ENCODE results near the gene ADTRP.

ADTRP gene

GRCh38 chr6:11712760-11713159, 65.8 kb downstream of the ADTRP start:
- ATAC-seq (replicated peaks) (no peak), DNase-seq (no peak)
- Mint-ChIP-seq H3K4me1 (ENCODE audit: low read depth in 2 of 2) (peaks cover 7 to 26% of the 10 kb centered on the region in 2 donors), H3K9me3 (no peaks in the 10 kb centered on the region), H3K27me3 (peaks cover 17 to 18% of the 10 kb centered on the region in 2 donors), H3K27ac (peak overlapping the region in 1 of 2 donors; percentile 19), H3K36me3 (ENCODE audit: insufficient read depth) (no peaks in the 10 kb centered on the region), H3K4me3 (no peak overlapping the region)

- Mint-ChIP-seq H3K9me3 (no peaks in the 10 kb centered on the region), H3K27ac (peak overlapping the region in 1 of 2 donors; percentile 19), H3K27me3 (peaks cover 12 to 17% of the 10 kb centered on the region in 2 donors), H3K4me3 (no peak overlapping the region), H3K36me3 (ENCODE audit: insufficient read depth) (no peaks in the 10 kb centered on the region), H3K4me1 (ENCODE audit: low read depth in 2 of 2) (peaks cover 7 to 26% of the 10 kb centered on the region in 2 donors)
- ATAC-seq (replicated peaks) (no peak), DNase-seq (no peak)
Observed at GRCh38 chr6:11711984-11712711, 66.5 kb downstream of the ADTRP start.

DNA sequence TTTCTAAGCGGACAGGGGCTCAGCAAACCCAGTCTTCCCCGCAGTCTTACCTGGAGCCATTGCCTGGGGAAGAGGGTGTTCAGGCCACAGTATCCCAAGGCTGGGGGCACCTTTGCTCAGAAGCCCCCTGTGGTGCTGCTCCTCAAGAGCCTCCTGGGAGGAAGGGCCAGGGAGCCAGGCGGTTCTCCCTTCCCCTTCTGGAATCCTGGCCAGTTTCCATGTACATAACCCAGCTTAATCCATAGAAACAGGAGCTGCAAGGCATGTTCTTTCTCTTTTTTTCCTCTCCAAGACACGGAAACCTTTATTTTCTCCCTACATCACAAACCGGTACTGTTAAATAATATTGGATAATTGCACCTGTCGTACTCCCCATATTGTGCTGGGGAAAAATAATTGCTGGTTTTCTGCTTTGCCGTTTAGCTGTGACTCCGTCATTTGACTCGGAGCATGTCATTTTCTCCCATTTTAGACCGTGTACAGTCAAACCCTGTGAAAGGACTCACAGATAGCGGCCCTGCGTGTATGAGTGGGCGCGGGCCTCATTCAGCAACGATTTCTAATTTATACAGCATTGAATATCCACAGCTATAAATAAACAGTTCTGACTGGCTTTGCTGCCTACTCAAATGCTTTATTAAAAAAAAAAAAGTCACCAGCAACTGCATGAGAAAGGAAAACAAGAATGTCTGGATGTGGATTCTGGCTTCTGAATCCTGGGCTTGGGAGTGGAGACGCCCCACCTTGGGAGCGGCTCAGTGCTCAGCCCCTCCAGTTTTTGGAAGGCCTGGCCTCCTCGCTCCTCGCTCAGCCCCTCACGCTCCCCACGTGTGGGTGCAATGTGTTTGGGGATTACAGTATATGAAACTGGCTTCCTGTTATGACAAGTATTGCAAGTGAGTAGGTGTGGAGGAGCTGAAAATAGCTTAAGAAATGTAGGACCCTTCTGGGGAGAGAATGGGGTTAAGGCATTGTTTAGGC, 67.3 kb downstream of the ADTRP start:
- H3K4me3 Mint-ChIP-seq = peak overlapping the region; percentile 15 to 28
- no peaks in the 10 kb centered on the region for H3K9me3 Mint-ChIP-seq
- H3K27me3 Mint-ChIP-seq = peaks cover 11 to 17% of the 10 kb centered on the region in 2 donors
- H3K27ac Mint-ChIP-seq = peak overlapping the region in 1 of 2 donors; percentile 80
- DNase-seq (no peak), ATAC-seq (replicated peaks) (peak; percentile 50)
- H3K4me1 Mint-ChIP-seq (ENCODE audit: low read depth in 2 of 2) = peaks cover 7 to 26% of the 10 kb centered on the region in 2 donors
- H3K36me3 Mint-ChIP-seq (ENCODE audit: insufficient read depth) = no peaks in the 10 kb centered on the region

DNA sequence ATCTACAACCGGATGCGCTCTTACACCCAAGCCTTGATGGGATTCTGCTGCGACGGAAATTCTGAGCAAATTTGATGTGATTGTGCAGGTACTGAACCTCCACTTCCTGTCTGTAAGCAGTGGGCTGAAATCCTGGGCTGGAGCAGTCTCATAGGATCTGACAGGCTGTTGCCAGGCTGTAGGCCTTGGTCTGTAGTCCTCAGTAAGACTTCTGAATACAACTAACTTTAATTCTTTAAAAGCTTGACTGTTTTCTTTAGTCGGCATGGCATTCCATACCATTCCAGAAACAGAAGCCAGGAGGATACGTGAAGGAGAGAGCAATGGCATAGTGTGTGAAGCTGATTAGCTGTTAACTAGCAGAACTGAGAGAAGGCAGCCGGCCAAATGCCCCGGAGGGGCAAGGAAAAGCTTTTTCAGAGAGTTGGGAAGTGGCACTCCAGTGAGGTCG, 68.3 kb downstream of the ADTRP start:
- Mint-ChIP-seq H3K36me3 (ENCODE audit: insufficient read depth) (no peaks in the 10 kb centered on the region), H3K27me3 (peaks cover 7 to 11% of the 10 kb centered on the region in 2 donors), H3K4me3 (peak overlapping the region in 1 of 2 donors; percentile 63), H3K4me1 (ENCODE audit: low read depth in 2 of 2) (peaks cover 7 to 26% of the 10 kb centered on the region in 2 donors), H3K9me3 (no peaks in the 10 kb centered on the region), H3K27ac (peak overlapping the region; percentile 50 to 62)
- DNase-seq (no peak), ATAC-seq (replicated peaks) (peak; percentile 39)

GRCh38 chr6:11706171-11706570, 72.4 kb downstream of the ADTRP start:
- no peak overlapping the region for H3K27ac Mint-ChIP-seq

GRCh38 chr6:11705483-11705882, 73.1 kb downstream of the ADTRP start:
- no peaks in the 10 kb centered on the region for H3K9me3 Mint-ChIP-seq
- ATAC-seq (replicated peaks) (no peak), DNase-seq (no peak)
- no peaks in the 10 kb centered on the region for H3K36me3 Mint-ChIP-seq (ENCODE audit: insufficient read depth)
- peaks cover 0 to 5% of the 10 kb centered on the region in 2 donors for H3K4me1 Mint-ChIP-seq (ENCODE audit: low read depth in 2 of 2)
- H3K4me3 Mint-ChIP-seq = no peak overlapping the region
- H3K27ac Mint-ChIP-seq = no peak overlapping the region
- H3K27me3 Mint-ChIP-seq = peaks cover 4 to 22% of the 10 kb centered on the region in 2 donors

More at GRCh38 chr6:11706171-11706570, 72.4 kb downstream of the ADTRP start:
- DNase-seq (no peak), ATAC-seq (replicated peaks) (no peak)
- H3K27me3 Mint-ChIP-seq = peaks cover 5 to 27% of the 10 kb centered on the region in 2 donors
- peaks cover under 1 to 8% of the 10 kb centered on the region in 2 donors for H3K4me1 Mint-ChIP-seq (ENCODE audit: low read depth in 2 of 2)
- no peaks in the 10 kb centered on the region for H3K9me3 Mint-ChIP-seq
- no peaks in the 10 kb centered on the region for H3K36me3 Mint-ChIP-seq (ENCODE audit: insufficient read depth)
- no peak overlapping the region for H3K4me3 Mint-ChIP-seq

GRCh38 chr6:11705069-11705468, 73.5 kb downstream of the ADTRP start:
- Mint-ChIP-seq H3K27me3 (peaks cover 0 to 18% of the 10 kb centered on the region in 2 donors), H3K9me3 (no peaks in the 10 kb centered on the region), H3K4me3 (no peak overlapping the region), H3K4me1 (ENCODE audit: low read depth in 2 of 2) (peaks cover 0 to under 1% of the 10 kb centered on the region in 2 donors), H3K27ac (no peak overlapping the region), H3K36me3 (ENCODE audit: insufficient read depth) (no peaks in the 10 kb centered on the region)
- no peak for DNase-seq
- ATAC-seq (replicated peaks) = no peak

DNA sequence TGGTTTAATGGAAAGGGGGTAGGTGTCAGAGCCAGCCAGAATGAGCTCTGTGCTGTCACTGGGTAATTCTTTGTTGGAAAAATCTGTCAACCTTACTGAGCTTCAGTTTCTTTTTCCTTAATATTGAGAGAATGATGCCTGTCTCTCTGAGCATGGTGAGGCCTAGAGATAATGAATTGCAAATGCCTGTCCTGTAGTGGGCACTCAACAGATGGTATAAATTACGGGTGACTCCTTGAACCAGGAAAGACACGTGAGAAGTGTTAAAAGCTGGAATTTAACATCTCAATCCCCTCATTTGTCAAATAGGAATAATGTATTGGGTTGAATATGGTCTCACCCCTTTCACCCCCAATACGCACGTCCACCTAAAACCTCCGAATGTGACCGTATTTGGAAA, 74.9 kb downstream of the ADTRP start:
- no peaks in the 10 kb centered on the region for H3K9me3 Mint-ChIP-seq
- H3K27me3 Mint-ChIP-seq = peaks cover 0 to 18% of the 10 kb centered on the region in 2 donors
- no peaks in the 10 kb centered on the region for H3K36me3 Mint-ChIP-seq (ENCODE audit: insufficient read depth)
- H3K4me3 Mint-ChIP-seq = no peak overlapping the region
- no peaks in the 10 kb centered on the region for H3K4me1 Mint-ChIP-seq (ENCODE audit: low read depth in 2 of 2)
- no peak for DNase-seq
- no peak overlapping the region for H3K27ac Mint-ChIP-seq
- no peak for ATAC-seq (replicated peaks)

DNA sequence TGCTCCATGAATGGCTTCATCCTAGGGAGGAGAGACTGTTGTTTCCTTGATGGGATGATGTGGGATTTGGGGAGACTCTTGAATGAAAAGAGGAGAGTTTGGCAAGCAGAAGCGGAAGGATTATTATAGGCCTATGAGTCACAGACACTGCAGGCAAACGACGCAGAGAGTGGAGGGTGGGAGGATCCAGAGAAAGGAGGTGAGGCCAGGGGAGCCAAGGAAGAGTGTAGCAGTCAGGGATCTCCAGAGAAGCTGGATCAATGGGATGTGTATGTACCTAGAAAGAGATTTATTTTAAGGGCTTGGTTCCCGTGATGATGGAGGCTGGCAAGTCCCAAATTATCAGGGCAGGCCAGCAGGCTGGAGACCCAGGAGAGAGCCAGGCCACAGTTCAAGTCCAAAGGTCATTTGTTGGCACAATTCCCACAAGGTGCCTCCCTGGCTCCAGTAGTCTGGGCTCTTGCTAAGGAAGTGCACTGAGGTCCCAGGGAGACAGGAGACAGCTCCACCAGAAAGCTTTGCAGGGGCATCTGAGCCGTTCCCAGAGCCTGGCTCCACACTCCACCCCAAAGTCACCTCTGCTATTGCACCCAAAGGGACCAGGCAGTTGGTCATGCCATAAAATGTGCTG, 76.0 kb downstream of the ADTRP start:
- no peaks in the 10 kb centered on the region for H3K4me1 Mint-ChIP-seq (ENCODE audit: low read depth in 2 of 2)
- no peaks in the 10 kb centered on the region for H3K9me3 Mint-ChIP-seq
- H3K27me3 Mint-ChIP-seq = peaks cover 0 to 18% of the 10 kb centered on the region in 2 donors
- H3K4me3 Mint-ChIP-seq = no peak overlapping the region
- DNase-seq = no peak
- H3K36me3 Mint-ChIP-seq (ENCODE audit: insufficient read depth) = no peaks in the 10 kb centered on the region
- no peak overlapping the region for H3K27ac Mint-ChIP-seq
- no peak for ATAC-seq (replicated peaks)

GRCh38 chr6:11702089-11702488, 76.5 kb downstream of the ADTRP start:
- DNase-seq (no peak), ATAC-seq (replicated peaks) (no peak)
- no peak overlapping the region for H3K27ac Mint-ChIP-seq
- no peak overlapping the region for H3K4me3 Mint-ChIP-seq
- peaks cover 0 to 22% of the 10 kb centered on the region in 2 donors for H3K27me3 Mint-ChIP-seq
- no peaks in the 10 kb centered on the region for H3K4me1 Mint-ChIP-seq (ENCODE audit: low read depth in 2 of 2)
- H3K36me3 Mint-ChIP-seq (ENCODE audit: insufficient read depth) = no peaks in the 10 kb centered on the region
- no peaks in the 10 kb centered on the region for H3K9me3 Mint-ChIP-seq

GRCh38 chr6:11701573-11701972, 77.0 kb downstream of the ADTRP start:
- H3K27ac Mint-ChIP-seq = no peak overlapping the region
- H3K36me3 Mint-ChIP-seq (ENCODE audit: insufficient read depth) = no peaks in the 10 kb centered on the region
- ATAC-seq (replicated peaks) (no peak), DNase-seq (no peak)
- peaks cover 0 to 27% of the 10 kb centered on the region in 2 donors for H3K27me3 Mint-ChIP-seq
- no peaks in the 10 kb centered on the region for H3K9me3 Mint-ChIP-seq
- H3K4me1 Mint-ChIP-seq (ENCODE audit: low read depth in 2 of 2) = no peaks in the 10 kb centered on the region
- no peak overlapping the region for H3K4me3 Mint-ChIP-seq

- Mint-ChIP-seq H3K4me1 (ENCODE audit: low read depth in 2 of 2) (no peaks in the 10 kb centered on the region), H3K27me3 (peaks cover 0 to 27% of the 10 kb centered on the region in 2 donors), H3K4me3 (no peak overlapping the region), H3K36me3 (ENCODE audit: insufficient read depth) (no peaks in the 10 kb centered on the region), H3K27ac (no peak overlapping the region), H3K9me3 (no peaks in the 10 kb centered on the region)
- ATAC-seq (replicated peaks) (no peak), DNase-seq (peak in 1 of 3 experiments; percentile 6)
Observed at GRCh38 chr6:11700118-11700718, 78.4 kb downstream of the ADTRP start.

DNA sequence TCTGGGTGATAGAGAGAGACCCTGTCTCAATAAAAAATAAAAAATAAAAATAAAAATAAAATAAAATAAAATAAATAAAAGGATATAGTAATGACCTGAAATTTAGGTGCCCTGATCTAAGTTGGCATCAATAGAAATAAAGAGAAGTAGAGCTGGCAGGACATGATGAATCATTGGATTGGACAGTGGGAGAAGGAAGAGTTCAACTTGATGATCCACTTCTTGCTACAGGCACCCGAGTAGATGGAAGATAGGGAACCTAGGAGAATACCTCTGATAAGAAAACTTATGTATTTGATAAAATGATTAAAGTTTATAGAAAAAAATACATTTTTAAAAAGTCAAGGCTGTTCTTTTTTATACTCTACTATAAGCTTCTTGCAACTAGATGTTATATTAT, 79.0 kb downstream of the ADTRP start:
- Mint-ChIP-seq H3K27ac (no peak overlapping the region), H3K27me3 (peaks cover 0 to 27% of the 10 kb centered on the region in 2 donors), H3K4me1 (ENCODE audit: low read depth in 2 of 2) (no peaks in the 10 kb centered on the region), H3K9me3 (no peaks in the 10 kb centered on the region), H3K36me3 (ENCODE audit: insufficient read depth) (no peaks in the 10 kb centered on the region), H3K4me3 (no peak overlapping the region)
- DNase-seq (no peak), ATAC-seq (replicated peaks) (no peak)

All from effector memory CD8-positive, alpha-beta T cell (primary cell).